Lower lobe of right lung (tissue), 2 donors: ENCODE measurements around the gene SLCO2A1. TPM values are rescaled to one million over a fixed set of nuclear protein-coding genes. Genes with fewer than 3 reads are reported as not detected.

ENCODE experiments used
- ATAC-seq, 2 donors: fragments of 200-7000 bp; cut with Tn5 transposase; one replicate each; pipeline ENCODE4 v1.9.1; 2020 to 2022; ENCODE audit warnings: mild to moderate bottlenecking in 2 of 2, moderate library complexity in 2 of 2
- DNase-seq: peaks from one replicate; pipeline ENCODE4 v3.0.0-alpha.2; 2020
- H3K27ac ChIP-seq: fragments of 200-600 bp; one replicate; pipeline ENCODE4 v1.8.0; 2022
- H3K27me3 ChIP-seq: fragments of 200-600 bp; one replicate; pipeline ENCODE4 v1.8.0; 2022; ENCODE audit warnings: low read depth
- H3K36me3 ChIP-seq: fragments of 200-600 bp; one replicate; pipeline ENCODE4 v1.8.0; 2022; ENCODE audit warnings: mild to moderate bottlenecking
- H3K4me1 ChIP-seq: fragments of 200-600 bp; one replicate; pipeline ENCODE4 v1.8.0; 2022
- H3K4me3 ChIP-seq: fragments of 200-600 bp; one replicate; pipeline ENCODE4 v1.8.0; 2022; ENCODE audit warnings: mild to moderate bottlenecking
- H3K9me3 ChIP-seq: fragments of 200-600 bp; one replicate; pipeline ENCODE4 v1.8.0; 2022
- CTCF ChIP-seq: fragments of 200-600 bp; IDR thresholded peaks from one replicate; pipeline ENCODE4 v1.8.0; 2022; ENCODE audit warnings: antibody characterized with exemption, mild to moderate bottlenecking
- intact Hi-C: fragments of 100-400 bp; cut with DNase I; formaldehyde crosslinking; loops from one replicate; pipeline ENCODE4 v1.11.0; 2022
- total RNA-seq: library from RNA; stranded (reverse); fragmentation: NEBNext Ultra II Directional; extraction: Animal tissue kit (Norgen Biotek cat#: 25700); gene quantifications from one replicate; pipeline ENCODE4 v1.2.1, GENCODE V29; 2021
- donor health status: DM: no; HTN: yes; CAD: no; lungs with severe emphysema.

Gene SLCO2A1
- total RNA-seq, 1 donor from 2014 or later: 204 TPM

DNA sequence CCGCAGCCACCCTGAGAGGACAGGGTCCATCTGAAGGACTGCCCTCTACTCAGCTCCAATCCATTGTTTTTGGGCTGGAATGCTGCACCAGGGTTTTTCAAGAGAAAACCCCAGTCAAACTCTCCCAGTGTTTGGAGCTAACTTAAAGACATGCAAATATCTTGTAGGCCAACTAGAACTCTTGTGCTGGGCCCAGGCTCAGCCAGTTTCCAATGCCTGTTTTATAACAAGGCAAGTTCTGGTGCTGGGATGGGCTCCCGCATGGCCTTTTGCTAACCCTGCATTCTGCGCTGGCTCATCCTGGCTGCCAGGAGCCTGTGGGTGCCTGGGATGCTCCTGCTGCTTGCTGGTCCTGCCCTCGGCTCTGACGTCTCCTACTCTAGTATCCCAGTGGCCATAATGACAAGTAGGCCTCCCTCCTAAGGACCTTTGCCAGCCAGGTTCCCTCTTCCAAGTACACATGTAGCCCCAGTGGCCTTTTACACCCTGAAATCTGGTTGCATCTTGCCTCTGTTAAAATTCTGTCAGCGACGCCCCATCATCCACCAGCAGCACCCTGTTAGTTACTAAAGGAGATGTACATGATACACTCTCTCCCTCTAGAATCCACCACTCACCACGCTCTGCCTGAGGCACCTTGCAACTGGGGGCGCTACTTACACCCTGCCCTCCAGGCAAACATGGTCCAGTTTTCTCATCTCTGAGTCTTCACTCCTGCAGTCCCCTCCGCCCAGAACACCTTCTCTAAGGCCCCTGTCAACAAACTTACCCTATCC is 103.6 kb downstream of the SLCO2A1 start:
- Histone ChIP-seq H3K27ac (no peak overlapping the region), H3K9me3 (no peaks in the 10 kb centered on the region), H3K27me3 (peaks cover 7% of the 10 kb centered on the region), H3K4me1 (peaks cover 12% of the 10 kb centered on the region), H3K36me3 (no peaks in the 10 kb centered on the region), H3K4me3 (no peak overlapping the region)
- DNase-seq (no peak), ATAC-seq (no peak)
- TF ChIP-seq CTCF: no peak
- intact Hi-C loops: no loop called here

DNA sequence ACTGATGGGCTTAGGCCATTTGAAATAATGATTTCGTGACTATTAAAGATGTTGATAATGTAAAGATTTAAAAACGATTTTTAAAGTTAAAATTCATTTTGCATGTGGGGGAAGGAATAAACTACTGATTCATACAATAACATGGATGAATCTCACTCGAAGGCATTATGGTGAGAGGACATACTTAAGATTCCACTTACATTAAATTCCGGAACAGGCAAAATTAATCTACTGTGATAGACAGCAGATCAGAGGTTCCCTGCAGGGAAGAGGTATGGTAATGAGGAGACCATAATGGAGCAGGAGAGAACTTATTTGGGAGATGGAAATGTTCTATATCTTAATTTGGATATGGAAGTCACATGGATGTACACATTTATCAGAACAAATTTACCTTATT is 105.7 kb downstream of the SLCO2A1 start:
- Histone ChIP-seq H3K9me3 (no peaks in the 10 kb centered on the region), H3K4me1 (peaks cover 12% of the 10 kb centered on the region), H3K4me3 (no peak overlapping the region), H3K36me3 (no peaks in the 10 kb centered on the region), H3K27ac (no peak overlapping the region), H3K27me3 (peaks cover 7% of the 10 kb centered on the region)
- intact Hi-C loops: no loop called here
- no peak for TF ChIP-seq CTCF
- no peak for ATAC-seq
- no peak for DNase-seq

- Histone ChIP-seq H3K36me3 (no peaks in the 10 kb centered on the region), H3K4me3 (no peak overlapping the region), H3K9me3 (no peaks in the 10 kb centered on the region), H3K27me3 (no peaks in the 10 kb centered on the region), H3K27ac (no peak overlapping the region), H3K4me1 (no peaks in the 10 kb centered on the region)
- ATAC-seq (no peak), DNase-seq (no peak)
- intact Hi-C loops: no loop called here
- no peak for TF ChIP-seq CTCF
These were observed 108.1 kb downstream of the SLCO2A1 start for GRCh38 chr3:133921592-133921991.

DNA sequence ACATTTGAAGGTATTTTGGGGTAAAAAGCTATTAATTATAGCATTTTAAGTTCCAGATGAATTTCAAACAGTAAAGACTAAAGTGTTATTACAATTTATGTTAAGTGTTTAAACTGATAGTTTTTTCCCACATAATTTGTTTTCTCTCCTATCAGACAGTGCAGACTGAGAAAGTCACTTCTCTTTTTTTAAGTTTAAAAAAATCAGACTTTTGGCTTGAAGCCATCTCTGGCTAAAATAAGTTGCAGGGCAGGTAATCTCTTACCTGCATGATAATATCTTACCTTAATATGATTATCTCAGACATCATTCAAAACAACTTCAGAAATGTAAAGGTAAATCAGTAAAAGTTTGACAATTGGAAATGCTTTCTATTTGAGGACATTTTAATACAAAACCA is 112.6 kb downstream of the SLCO2A1 start:
- Histone ChIP-seq H3K9me3 (no peaks in the 10 kb centered on the region), H3K4me1 (no peaks in the 10 kb centered on the region), H3K4me3 (no peak overlapping the region), H3K27me3 (no peaks in the 10 kb centered on the region), H3K27ac (no peak overlapping the region), H3K36me3 (no peaks in the 10 kb centered on the region)
- intact Hi-C loops: no loop called here
- ATAC-seq: no peak
- no peak for DNase-seq
- no peak for TF ChIP-seq CTCF

DNA sequence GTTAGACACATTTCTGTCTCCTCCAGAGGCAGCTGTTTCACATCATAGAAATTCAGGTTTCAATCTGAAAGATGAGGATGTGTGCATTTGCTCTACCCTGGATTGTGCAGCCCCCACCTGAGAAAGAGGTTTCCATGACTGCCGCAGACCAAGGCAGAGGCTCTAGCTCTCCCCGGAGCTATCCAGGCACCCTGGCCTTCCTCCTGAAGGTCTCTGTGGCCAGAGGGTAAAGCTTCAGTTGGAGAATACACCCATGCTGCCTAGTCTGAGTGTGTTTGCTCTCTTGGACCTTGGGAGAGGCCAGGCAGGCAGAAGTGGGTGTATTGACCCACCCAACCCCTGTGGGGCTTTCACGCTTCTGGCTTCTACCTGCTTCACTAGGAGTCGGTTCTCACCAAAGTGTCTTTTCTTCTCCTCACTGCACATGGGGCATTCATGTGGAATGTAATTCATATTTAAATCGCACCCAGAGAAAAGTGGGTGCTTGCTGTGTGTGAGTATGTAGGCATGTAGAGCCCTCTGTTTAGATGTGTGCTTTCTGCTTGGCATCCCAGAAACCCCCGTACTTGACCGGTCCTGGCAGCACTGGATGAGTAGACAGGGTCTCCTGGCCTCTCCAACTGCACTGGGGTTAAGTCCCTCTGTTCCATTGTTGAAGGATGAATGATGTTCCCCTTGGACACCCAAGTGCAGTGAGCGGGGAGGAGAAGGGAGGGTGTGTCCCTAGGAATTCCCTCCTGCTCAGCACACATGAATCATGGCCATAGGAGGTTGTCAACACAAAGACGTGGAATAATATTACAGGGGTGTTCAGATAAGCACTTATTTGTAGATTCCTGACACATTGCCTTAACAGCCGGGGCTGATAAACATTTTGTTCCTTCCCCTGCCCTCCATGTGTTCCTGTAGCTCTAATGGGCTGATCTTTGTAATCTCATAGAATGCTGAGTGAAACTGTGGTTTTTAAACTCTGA is 113.8 kb downstream of the SLCO2A1 start:
- Histone ChIP-seq H3K4me3 (no peak overlapping the region), H3K36me3 (no peaks in the 10 kb centered on the region), H3K4me1 (no peaks in the 10 kb centered on the region), H3K27me3 (no peaks in the 10 kb centered on the region), H3K9me3 (no peaks in the 10 kb centered on the region), H3K27ac (no peak overlapping the region)
- no peak for ATAC-seq
- intact Hi-C loops: no loop called here
- TF ChIP-seq CTCF: no peak
- DNase-seq: no peak
